ENCODE measurements around the gene TPPP2.

TPPP2 gene

GRCh38 chr14:21053184-21054122 is 23.4 kb downstream of the TPPP2 start:
- no peak overlapping the region for H3K4me3 ChIP-seq (ENCODE audit: low read length)
- DNase-seq (ENCODE audit: low read depth) = no peak
- TF ChIP-seq, protein P1, sequence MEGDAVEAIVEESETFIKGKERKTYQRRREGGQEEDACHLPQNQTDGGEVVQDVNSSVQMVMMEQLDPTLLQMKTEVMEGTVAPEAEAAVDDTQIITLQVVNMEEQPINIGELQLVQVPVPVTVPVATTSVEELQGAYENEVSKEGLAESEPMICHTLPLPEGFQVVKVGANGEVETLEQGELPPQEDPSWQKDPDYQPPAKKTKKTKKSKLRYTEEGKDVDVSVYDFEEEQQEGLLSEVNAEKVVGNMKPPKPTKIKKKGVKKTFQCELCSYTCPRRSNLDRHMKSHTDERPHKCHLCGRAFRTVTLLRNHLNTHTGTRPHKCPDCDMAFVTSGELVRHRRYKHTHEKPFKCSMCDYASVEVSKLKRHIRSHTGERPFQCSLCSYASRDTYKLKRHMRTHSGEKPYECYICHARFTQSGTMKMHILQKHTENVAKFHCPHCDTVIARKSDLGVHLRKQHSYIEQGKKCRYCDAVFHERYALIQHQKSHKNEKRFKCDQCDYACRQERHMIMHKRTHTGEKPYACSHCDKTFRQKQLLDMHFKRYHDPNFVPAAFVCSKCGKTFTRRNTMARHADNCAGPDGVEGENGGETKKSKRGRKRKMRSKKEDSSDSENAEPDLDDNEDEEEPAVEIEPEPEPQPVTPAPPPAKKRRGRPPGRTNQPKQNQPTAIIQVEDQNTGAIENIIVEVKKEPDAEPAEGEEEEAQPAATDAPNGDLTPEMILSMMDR (conservative IDR thresholded peaks at IDR 0.05; ENCODE audit: low read length) = no peak

DNA sequence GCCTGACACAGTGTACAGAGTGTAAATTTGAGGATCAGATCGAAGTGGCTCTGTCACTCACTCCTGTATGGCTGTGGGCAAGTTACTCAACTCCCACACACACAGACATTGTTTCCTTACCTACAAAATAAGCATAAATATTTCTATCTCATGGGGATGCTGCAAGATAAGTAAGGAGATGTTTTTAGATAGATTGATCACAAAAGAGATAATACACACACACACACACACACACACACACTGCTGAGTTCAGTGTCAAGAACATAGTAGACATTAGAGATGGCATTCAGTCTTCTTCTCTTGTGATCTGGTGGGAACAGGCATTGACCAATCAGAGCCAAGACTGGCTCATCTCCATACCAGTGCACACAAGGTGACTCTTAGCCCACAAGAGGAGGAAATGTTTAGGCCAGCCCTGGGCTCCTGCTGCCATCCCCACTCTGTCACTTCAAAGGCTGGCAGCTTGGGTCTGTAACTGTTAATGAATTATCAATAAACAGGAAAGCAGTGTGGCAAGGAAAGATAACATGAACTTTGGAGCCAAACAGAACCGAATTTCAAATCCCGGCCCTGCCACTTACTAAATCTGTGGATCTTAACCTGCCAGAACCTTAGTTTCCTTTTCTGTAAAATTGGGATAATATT is 24.2 kb downstream of the TPPP2 start:
- TF ChIP-seq, protein P1 (conservative IDR thresholded peaks at IDR 0.05; ENCODE audit: low read length) = no peak
- no peak overlapping the region for H3K4me3 ChIP-seq (ENCODE audit: low read length)
- no peak for DNase-seq (ENCODE audit: low read depth)

- TF ChIP-seq, protein P1 (conservative IDR thresholded peaks at IDR 0.05; ENCODE audit: low read length) = no peak
- no peak for DNase-seq (ENCODE audit: low read depth)
- no peak overlapping the region for H3K4me3 ChIP-seq (ENCODE audit: low read length)
Observed at GRCh38 chr14:21054768-21055145, 24.7 kb downstream of the TPPP2 start.

DNA sequence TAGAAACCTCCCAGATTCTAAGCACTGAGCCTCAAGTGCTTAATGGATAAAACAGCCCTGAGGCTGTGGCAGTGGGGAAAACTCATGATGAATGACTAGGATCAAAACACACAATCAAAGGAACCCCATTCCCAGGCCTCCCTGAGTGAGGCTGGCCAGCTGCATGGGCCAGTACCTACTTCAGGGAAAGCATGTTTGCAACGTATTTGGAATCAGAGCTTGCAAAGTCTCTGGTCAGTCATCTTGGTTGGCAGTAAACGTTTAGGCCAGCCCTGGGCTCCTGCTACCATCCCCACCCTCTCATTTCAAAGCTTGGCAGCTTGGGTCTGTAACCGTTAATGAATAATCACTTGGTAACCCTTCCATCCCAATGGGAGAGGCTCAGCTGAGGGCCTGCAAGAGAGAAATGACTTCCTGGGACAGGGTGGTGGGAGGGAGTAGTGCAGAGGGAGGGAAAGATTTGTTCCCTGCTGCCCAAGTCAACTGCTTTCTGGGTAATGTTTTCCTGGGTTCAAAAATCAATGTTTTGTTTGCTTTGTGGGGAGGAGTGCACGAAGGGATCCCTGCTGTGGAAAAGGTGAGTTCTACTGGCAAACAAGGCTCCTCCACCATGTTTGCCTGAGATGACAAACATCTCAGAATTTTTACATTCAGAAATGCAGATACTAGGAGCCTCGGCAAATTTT is 25.6 kb downstream of the TPPP2 start:
- TF ChIP-seq, protein P1 (conservative IDR thresholded peaks at IDR 0.05; ENCODE audit: low read length) = no peak
- no peak for DNase-seq (ENCODE audit: low read depth)
- no peak overlapping the region for H3K4me3 ChIP-seq (ENCODE audit: low read length)

DNA sequence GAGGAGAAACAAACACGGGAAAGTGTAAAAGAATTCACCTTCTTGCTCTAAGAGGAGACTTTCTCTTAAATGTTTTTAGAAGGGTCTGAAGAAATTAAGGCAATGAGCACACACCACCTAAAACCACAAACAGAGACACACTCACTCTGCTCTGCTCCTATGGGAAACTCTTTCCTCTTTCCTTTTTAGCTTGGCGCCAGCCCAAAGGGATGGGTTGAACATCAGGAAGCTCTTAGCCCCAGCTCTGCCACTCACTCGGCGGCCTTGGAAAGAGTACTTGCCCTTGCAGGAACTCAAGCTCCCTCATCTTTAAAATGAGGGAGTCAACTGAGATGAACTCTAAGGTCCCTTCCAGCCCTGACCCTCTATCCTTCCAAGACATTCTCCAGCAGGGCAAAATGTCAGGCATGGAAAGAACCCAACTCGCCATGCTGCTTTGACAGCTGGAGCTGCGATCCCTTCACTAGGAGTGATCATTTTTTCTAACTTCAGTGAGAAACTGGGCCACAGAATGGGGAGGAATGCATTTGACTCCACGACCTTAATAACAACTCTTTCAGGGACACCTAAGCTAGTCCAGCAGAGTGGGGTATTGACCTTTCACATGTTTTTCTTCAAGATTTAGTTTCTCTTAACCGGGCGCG is 26.6 kb downstream of the TPPP2 start:
- H3K4me3 ChIP-seq (ENCODE audit: low read length) = no peak overlapping the region
- TF ChIP-seq, protein P1 (conservative IDR thresholded peaks at IDR 0.05; ENCODE audit: low read length) = no peak
- peak; percentile 84 for DNase-seq (ENCODE audit: low read depth)

GRCh38 chr14:21057803-21058675 is 28.0 kb downstream of the TPPP2 start, which contains the start of gene RNASE8:
Gene RNASE8 (plus strand): TSS chr14:21057822. CDS start chr14:21057893, 71 bp downstream.
- H3K4me3 ChIP-seq (ENCODE audit: low read length) = no peak within 1 kb of the TSS
- TF ChIP-seq, protein P1 (conservative IDR thresholded peaks at IDR 0.05; ENCODE audit: low read length) = peak; percentile 25
- peak; percentile 49 for DNase-seq (ENCODE audit: low read depth)

All from AG10803 (cell line).